NCI-H524 (cell line): ENCODE data around the gene MAN2B2.
A peak's percentile ranks its signal among the peaks of the same experiment; 100 is the strongest.

Experiments used
- DNase-seq, 2 experiments: peaks; one replicate each; lab custom pipeline; 2025; lab: John Stamatoyannopoulos, UW

The MAN2B2 gene

DNA sequence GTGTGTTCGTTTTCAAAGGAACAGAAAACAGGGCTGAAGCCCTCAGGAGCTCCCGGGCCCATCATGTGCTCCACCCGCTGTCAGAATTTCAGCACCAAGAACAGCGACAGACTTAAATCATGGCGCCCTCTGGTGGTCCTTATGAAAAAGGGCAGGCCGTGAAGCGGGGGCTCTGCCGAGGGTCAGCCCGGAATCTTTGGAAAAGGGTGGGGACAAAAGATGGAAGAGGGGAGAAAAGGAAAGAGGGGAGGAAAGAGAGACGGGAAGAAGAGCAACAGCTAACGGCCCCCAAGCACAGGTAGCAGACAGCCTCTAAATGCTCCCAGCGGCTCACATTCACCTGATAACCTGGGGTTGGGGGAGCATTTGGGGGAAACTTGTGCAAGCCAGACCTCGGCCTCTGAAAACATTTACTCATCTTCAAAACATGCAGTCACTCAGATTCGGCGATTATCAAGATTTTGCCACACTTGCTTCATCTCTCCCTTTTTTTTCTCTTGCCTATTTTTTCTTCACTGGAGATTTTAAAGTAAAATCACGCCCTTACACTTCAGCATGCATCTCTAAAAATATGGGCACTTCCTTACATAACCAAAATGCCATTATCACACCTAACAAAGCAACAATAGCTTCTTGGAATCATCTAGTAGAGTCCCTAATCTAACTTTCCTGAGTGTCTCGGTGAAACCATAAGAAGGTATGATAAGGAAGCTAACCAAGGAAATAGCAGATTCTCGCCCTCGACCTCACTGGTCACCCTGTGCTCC, 28.1 kb upstream of the MAN2B2 start:
- DNase-seq, result peak; percentile 49 to 70

DNA sequence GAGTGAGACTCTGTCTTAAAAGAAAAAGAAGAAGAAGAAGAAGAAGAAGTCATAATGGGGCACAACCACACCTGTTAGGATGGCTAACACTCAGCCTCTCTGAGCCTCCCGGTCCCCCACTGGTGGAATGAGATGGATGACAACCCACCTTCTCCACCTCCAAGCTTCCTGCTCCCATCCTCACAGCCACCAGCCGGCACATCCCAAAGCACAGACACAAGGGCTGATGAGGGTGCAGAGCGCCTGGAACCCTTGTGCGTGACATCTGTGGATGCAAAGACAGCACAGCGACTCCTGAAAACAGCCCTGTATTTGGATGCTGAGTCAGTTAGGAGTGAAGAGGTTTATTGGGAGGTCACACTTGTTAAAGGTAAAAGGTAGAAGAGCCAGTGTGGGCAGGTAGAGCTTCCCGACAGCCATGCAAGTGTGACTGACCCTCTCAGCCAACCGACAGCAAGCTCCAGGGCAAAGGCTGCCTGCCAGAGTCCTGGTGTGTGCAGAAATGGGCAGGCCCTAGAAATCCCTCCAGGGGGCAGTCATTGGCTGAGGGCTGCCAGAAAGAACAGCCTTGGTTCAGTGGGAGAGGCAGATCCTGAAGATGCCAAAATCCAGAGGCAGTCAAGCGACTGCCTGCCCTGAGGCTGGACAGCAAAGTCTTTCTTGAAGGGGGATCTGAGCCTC, 26.6 kb upstream of the MAN2B2 start:
- peak; percentile 78 to 80 for DNase-seq

DNA sequence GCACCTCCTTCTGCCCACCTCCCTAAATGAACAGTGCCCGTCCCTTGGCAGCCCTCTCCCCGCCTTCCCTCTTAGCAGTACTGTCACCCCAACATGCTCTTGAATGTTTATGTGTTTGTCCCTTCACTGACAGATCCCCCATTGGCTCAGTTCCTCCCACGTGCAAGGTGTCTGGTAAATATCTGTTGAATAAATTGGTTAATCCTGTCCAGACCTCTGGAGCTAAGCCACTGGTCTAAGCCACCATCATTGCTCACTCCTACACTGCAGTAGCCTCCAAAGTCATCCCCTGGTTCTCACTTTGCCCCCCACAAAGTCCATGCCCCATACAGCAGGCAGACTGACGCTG, 26.1 kb upstream of the MAN2B2 start:
- DNase-seq, result no peak

DNA sequence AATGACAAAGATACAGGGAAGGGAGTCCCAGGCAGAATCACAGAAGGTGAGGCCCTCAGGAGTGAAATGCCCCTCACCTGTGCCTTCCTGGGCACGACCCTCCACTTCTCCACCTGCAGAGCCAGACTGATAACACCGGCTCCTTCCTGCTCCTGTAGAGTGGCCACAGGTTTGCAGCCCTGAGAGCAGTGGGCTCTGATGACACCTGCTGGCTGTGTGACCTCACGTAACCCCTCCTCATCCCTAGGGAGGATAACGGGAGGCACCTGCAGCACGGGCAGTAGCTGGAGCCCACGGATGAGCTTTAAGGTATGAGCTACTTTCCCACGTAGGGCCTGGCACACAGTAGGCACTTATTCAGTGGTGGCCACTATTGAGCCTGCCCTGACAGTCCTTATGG, 25.5 kb upstream of the MAN2B2 start:
- peak in 1 of 2 experiments; percentile 19 for DNase-seq

DNA sequence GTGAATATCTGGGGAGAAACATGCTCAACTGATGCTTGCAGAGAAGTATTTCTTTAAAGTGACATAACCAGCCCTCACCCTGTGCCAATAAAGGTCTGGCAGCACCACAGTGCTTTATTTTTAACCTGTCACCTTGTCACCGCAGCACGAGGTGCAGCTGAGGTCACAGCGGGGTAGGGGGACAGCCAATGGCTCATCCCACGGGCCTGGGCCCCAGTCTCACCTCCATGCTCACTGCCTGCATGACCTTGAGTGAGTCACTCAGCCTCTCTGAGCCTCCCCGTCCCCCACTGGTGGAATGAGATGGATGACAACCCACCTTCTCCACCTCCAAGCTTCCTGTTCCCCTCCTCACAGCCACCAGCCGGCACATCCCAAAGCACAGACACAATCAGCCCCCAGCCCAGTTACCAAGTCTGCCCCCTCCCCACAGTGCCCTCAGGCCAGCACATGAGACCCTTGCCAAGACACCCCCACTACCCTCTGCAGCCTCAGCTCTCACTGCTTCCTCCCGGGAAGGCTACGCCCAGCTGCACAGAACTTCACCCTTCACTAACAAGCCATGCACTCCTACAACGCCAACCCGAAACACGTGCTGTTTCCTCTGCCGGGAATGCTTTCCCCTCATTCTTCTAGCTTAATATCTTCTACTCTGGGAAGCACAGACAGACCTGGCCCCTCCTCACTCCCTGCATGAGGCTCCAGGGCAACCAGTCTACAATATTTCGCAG, 24.9 kb upstream of the MAN2B2 start:
- no peak for DNase-seq

DNA sequence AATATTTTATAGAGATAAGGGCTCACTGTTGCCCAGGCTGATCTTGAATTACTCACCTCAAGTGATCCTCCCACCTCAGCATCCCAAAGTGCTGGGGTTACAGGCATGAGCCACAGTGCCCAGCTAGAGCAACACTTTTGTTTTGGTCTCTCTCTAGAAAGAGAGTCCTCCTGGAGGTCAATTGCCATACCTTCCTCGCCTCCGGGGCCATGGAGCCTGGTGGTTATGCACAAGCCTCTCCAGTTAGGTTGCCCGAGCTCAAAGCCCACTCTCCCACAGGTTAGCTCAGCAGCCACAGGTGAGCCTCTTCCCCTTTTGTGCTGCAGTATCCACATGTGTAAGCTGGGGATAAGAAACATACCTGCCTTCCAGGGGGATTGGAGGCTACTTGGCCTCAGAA, 24.2 kb upstream of the MAN2B2 start:
- no peak for DNase-seq

DNA sequence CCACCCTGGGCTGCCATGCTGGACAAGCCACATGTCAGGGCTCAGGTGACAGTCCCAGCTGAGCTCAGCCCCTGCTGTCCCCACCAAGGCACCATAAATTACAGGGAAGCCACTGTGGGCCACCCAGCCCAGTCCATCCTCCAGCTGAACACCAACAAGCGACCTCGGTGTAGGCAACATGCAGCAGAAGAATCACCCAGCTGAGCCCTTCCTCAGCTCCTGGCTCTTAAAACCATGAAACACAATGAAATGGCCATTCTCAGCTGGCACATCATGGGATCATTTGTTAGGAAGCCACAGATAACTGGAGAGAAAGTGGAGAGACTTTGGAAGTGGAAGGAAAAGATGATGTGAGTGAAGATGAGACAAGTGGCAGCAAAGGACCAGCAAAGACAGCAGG, 23.3 kb upstream of the MAN2B2 start:
- DNase-seq, result no peak

DNA sequence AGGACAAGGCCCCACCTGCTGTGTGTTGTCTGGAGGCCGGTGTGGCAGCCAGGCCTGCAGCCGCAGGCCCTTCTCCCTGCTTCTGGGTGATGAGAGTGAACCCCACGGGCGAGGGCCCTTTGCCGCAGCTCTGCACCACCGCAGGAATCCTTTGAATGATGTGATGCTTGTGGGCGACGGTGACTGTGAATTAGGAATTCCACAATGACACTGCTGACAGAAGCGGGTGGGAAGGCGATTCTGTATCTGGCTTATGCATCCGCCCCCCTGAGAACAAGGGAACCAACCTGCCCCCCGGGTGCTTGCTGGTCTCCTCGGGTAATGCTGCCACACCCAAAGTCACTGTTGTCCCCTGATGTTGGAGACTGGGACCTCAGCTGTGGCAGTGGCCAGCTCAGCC, 19.5 kb upstream of the MAN2B2 start:
- no peak for DNase-seq

DNA sequence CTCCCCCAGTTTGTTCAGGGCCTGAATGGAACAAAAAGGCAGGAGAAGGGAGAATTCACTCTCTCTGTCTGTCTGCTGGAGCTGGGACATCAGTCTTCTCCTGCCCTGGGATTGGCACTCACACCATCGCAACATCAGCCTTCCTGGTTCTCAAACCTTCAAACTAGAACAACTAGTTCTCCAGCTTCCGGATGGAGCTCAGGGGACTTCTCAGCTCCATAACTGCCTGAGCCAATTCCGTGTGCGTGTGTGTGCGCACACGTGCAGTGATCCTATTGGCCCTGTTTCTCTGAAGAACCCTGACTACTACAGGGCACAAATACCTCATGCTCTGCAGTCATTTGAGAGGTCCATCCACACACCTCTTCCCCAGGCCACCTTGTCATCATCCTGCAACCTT, 18.7 kb upstream of the MAN2B2 start:
- DNase-seq, result no peak

DNA sequence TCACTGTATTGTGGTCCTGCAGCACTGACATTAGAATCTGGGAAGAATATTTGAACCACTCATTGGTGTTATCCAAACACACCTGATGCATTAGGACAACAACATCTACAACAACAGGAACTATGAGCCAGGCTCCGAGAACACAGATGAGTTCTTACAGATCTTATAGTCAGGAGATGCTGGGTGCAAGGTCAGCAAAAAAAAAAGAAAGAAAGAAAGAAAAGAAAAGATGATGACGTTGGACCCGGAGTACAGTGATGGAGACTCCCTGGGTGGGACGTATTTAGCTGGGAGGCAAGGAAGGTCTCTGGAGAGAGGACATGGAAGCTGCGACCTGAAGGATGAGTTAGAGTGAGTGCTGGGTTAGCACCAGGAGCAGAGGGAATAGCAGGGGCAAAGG, 17.8 kb upstream of the MAN2B2 start:
- DNase-seq, result no peak

DNA sequence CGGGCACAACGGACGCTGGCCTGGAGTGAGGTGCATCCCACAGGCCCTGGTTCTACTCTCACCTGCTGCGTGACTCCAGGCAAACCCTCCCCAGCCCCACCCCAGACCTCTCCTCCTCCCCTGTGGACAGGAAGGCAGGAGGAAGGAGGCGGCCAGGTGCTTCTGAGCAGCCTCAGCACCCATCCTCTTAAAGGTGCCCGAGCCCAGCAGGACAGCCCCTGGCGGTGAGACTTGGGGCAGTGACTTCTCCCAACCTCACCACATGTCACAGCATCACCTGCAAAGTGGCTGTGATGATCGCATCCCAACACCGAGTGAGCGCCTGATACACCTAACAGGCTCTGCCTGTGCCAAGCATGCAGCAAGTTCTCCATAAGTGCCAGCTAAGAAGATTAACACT, 17.1 kb upstream of the MAN2B2 start:
- peak; percentile 44 to 68 for DNase-seq

DNA sequence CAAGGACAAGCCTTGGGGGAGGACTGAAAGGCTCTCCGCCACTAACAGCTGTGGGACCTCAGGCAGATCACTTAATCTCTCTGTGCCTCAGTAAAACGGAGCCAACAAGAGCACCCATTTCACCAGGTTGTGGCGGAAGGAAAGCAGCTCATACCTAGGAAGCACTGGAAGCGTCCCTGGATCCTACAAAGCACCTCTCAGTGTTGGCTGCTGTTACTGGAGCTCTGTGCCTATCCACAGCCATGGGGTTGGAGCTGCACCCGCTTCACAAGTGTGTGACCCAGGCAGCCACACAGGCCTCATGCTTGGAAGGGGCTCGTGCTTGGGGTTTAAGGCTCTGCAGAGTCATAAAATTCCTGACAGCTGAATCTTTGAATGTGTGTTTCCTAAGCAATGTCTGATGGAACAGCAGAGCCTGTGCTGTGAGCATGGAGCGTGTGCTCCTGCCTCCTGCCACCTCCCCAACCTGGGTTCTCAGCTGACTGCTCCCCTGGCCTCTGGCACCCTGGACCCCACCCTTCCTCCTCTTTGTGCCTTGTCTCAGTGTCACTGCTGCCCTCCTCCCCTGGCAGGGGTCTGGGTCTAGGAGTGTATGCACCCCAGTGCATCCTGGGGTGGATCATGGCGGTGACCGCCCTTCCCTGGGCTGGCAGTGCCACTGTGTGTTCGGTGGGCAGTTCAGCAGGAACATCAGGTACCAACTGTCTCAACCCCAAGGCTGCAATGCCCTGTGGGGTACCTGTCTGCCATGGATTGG, 14.4 kb upstream of the MAN2B2 start:
- DNase-seq, result no peak

DNA sequence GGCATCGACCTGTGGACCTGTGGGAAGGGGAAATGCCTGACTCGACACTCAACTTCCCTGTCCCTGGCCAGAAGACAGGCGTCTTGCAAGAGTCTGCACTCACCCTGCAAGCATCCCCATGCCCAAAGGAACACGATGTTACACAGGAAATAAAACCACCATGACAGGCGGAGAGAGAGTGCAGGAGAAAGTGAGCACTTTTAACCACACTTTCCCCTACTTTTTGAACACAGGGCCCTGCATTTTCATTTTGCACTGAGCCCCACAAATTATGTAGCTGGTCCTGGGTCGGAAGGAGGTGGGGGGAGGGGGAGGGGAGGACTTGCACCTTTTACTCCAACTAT, 13.8 kb upstream of the MAN2B2 start:
- no peak for DNase-seq

DNA sequence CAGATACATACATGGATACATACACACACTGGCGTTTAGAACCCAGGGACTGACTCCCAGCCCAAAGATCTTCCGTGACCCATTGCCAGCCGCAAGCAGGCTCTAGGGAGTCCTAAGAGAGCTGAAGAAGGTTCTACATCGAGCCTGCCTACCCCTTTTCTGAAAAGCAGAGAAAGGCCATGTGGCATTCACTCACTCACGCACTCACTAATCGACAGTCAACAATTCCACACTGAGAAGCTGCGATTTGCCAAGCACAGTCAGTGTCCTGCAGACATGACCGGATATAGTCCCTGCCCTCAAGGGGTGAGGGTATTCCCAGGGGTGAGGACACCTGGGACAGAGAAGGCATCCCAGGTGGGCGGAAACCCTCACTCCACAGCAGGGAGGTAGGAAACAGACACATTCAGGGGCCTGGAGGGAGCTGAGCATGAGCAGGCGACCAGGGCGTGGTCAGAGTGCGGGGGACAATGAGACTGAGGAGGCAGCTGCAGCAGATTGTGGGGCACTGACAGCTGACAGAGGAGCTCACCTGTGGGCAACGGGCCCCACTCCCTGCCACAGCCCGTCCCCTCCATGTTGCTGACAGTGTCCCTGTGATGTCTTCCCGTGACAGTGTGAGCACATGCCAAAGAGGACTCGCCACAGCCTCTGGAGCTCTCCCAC, 13.2 kb upstream of the MAN2B2 start:
- no peak for DNase-seq

DNA sequence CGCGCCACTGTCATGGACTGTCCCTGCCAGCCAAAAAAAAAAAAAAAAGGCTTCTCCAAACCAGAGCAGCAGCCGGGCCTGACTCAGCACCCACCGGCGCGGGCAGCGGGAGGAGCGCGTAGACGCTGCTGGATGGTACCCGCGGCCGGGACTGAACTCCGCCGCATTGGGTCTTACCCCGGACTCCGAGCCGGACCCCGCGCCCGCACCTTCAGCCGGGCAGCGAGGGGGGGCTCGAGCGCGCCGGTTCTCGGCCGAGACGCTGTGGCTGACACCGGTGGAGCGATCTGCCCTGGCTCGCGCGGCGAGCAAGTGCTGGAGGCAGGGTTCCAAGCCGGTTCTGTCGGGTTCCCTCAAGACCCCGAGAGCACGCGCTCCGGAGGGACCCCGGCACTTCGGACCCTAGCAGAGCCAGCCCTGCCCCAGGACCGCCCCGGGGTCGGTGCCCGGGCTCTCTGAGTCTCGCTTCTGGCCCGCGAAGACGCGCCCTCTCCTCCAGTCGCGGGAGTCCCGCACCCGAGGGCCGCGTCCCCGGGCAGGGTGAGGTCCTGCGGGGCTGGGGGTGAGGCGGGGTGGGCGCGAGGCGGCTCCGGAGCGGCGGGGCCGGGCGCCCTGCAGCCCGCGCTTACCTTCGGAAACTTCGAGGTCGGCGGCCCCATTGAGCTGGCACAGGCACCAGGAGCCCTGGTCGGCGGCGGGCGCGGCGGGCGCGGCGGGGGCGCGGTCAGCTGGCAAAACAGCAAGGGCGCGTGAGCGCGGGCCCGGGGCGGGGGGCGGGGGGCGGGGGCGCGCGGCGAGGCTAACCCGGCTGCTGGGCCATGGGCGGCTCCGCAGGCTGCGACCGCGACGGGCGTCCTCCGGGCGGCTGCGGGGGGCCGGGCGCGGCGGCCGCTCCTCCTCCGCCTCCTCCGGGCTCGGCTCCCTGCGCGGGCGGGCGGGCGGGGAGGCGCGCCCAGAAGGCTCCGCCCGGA, 11.8 kb upstream of the MAN2B2 start:
- DNase-seq, result no peak

DNA sequence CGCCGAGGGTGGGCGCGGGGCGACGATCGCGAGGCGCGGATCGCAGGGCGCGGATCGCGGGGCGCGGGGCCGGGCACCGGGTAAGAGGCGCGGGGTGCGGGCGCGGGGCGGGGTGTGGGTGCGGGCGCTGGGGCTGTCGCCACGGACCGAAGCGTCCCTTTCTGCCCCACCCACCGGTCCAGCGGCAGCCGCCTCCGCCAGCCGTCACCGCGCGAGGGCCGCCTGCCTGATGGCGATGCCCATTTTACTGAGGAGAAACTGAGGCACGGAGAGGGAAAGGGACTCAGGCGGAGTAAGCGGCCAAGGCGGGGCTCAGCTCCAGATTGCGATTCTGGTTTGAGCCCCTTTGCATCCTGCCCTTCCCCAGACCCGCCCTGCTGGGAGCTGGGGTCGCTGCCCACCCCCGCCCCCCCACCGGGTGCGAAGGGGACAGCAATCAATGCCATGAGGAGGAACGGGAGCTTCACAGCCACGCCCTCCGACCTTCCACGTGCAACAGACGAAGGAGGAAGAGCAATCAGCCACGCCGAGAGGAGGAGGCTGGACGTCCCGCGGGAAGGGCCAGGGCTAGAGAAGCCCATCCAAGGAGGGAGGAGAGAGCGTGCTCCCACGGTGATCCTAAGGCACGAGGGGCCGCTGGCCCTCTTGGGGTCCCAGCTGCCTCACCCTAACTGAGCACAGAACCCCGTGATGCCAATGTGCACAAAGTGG, 10.9 kb upstream of the MAN2B2 start:
- no peak for DNase-seq

DNA sequence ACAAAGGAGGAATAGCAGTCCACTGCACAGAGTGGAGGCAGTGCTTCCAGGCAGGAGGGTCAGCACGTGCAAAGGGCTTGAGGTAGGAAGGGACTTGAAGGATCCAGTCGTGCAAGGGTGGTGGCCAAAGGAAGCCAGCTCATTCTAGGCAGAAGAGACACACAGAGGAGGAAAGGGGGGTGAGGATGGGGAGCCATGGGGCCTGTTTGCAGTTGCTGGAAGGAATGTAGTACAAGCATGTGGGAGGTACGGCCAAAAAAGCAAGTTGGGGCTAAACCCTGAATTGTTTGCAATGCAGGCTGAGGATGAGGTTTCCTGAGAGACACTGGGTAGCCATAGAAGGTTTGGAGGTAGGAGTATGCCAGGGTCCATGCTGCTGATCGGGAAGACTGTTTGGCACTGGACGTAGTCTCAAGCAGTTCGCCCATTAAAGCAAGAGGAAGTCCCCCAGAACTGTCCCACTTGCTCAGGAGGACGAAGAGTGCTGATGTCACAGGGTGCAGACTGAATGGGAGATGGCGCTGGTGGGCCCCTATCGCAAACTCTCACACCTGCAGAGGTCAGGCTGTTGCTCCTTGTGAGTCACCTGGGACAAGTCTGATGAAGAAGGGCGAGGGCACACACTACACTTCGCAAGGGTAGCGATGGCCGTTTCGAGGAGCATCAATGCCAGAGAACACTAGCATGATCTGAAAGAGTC, 9.1 kb upstream of the MAN2B2 start:
- DNase-seq, result no peak

DNA sequence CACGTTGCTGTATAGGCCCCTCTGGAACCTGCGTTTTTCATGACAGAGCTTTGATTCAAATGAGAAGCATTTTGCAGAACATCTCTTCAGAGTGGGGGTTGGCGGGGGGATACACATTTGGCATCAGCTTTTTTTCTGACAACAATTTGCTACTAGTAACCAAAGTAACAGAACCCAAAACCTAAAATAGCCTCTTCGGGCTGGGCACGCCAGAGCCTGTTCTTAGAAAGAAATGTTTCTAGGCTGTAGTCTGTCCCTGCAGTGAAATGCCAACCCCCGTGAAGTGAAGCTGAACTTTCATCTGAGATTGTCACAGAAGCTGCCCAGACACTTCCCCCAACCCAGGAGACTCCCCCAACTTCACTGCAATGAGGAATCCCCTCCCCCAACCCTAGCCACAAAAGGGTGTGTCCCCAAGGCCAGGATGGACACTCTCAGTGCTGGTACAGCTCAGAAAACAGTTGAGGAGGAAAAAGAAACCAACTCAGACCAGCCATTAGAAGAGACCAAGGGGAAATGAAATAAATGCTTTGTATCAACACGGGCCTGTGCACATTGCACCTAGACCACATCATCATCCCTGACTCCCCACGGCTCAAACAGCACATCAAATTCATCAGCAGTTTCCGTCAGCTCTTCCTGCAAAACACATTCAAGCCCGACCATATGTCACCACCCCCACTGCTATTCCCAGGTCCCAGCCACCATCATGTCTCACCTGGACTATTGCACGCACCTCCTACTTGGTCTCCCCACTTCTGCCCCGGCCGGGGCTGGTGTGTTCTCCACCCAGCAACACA, 8.4 kb upstream of the MAN2B2 start:
- no peak for DNase-seq

DNA sequence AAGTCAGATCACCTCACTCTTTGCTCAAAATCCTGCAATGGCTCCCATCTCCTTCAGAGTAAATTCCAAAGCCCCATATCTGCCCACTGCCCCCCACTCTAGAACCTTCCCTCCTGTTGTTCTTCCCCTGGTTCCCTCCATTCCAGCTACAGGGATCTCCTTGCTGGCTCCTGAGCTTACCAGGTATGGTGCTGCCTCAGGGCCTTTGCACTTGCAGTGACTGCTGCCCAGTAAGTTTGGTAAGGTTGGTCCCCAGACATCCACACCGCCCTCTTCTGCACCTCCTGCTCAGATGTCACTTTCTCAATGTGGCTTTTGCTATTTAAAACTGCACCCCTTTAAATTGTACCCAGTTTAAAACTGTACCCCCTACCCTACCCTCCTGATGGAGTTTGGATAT, 7.8 kb upstream of the MAN2B2 start:
- no peak for DNase-seq
